ENCODE results near the gene PRRX2. TPM values are rescaled to one million over a fixed set of nuclear protein-coding genes. Genes with fewer than 3 reads are reported as not detected.

PRRX2 gene
- total and polyA plus RNA-seq, 9 of the 15 experiments (the other 6 are each of a cell fraction or from before 2014, with no cell fraction given), result 0.21 TPM; not detected in 8

DNA sequence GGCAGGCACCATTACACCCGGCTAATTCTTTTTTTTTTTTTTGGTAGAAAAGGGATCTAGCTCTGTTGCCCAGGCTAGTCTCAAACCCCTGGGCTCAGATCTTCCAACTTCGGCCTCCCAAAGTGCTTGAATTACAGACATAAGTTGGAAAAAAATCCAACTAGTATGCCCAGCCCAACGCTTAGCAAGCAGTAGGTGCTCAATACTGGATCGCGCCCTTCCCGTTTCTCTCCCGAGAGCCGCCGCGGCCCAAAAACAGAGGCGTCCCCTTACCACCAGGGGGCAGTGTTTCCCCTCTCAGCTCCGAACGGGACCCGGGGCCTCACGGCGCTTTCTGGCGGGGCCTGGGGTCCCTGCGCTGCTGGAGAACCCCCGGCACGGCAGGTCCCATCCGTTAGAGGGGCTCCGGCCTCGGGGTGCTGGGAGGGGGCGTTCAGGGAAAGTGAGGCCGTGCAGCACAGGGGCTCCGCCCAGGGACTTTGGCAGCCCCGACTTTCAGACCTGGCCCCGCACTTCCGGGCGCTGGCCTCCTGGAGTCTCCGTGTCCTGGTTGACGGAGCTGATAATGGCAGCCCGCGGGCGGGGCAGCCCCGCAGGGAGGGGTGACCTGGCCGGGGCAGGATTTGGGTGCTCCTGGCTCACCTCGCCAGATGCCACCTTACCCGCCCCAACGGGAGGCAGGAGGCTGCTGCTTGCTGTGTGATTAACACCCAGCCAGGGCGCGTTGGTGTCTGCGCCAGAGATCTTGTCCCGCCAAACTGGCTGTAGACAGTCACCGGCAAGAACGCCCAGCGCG, 72.2 kb downstream of the PRRX2 start (continued):
- TF ChIP-seq, protein P1, sequence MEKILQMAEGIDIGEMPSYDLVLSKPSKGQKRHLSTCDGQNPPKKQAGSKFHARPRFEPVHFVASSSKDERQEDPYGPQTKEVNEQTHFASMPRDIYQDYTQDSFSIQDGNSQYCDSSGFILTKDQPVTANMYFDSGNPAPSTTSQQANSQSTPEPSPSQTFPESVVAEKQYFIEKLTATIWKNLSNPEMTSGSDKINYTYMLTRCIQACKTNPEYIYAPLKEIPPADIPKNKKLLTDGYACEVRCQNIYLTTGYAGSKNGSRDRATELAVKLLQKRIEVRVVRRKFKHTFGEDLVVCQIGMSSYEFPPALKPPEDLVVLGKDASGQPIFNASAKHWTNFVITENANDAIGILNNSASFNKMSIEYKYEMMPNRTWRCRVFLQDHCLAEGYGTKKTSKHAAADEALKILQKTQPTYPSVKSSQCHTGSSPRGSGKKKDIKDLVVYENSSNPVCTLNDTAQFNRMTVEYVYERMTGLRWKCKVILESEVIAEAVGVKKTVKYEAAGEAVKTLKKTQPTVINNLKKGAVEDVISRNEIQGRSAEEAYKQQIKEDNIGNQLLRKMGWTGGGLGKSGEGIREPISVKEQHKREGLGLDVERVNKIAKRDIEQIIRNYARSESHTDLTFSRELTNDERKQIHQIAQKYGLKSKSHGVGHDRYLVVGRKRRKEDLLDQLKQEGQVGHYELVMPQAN (IDR thresholded peaks at IDR 0.05; ENCODE audit: borderline replicate concordance), result peak; percentile 57; the same call in 1 of the 2 replicates
- TF ChIP-seq PML (IDR thresholded peaks at IDR 0.05; ENCODE audit: low read length) (0 out of 2 replicates have a peak, but pooled peaks have one; percentile 37), SMARCC2 (IDR thresholded peaks at IDR 0.05; ENCODE audit: low read depth) (peak; percentile 21; the same call in 1 of the 2 replicates), MED1 (CRISPR knock-in tag; IDR thresholded peaks at IDR 0.05; ENCODE audit: borderline replicate concordance) (no peak), ZNF507 (tag; conservative IDR thresholded peaks at IDR 0.05) (no peak), POLR2A (conservative IDR thresholded peaks at IDR 0.05) (peak; percentile 81), ETV5 (CRISPR knock-in tag; IDR thresholded peaks at IDR 0.05; ENCODE audit: low read depth) (peak; percentile 99), CBFB (CRISPR knock-in tag; IDR thresholded peaks at IDR 0.05) (0 out of 2 replicates have a peak, but pooled peaks have one; percentile 23), SMAD4 (CRISPR knock-in tag; conservative IDR thresholded peaks at IDR 0.05) (peak; percentile 89), RBM17 (IDR thresholded peaks at IDR 0.05; ENCODE audit: borderline replicate concordance, low read depth, low read length) (no peak), BRF1 (IDR thresholded peaks at IDR 0.05; ENCODE audit: borderline replicate concordance, extremely low read depth, insufficient read length) (no peak), U2AF2 (optimal IDR thresholded peaks at IDR 0.05; ENCODE audit: low read depth, low read length) (no peak), ZEB2 (IDR thresholded peaks at IDR 0.05) (peak; percentile 55; the same call in 1 of the 2 replicates)
- TF ChIP-seq, protein P2, sequence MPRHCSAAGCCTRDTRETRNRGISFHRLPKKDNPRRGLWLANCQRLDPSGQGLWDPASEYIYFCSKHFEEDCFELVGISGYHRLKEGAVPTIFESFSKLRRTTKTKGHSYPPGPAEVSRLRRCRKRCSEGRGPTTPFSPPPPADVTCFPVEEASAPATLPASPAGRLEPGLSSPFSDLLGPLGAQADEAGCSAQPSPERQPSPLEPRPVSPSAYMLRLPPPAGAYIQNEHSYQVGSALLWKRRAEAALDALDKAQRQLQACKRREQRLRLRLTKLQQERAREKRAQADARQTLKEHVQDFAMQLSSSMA (CRISPR knock-in tag; IDR thresholded peaks at IDR 0.05), result no peak
- TF ChIP-seq, protein P3, sequence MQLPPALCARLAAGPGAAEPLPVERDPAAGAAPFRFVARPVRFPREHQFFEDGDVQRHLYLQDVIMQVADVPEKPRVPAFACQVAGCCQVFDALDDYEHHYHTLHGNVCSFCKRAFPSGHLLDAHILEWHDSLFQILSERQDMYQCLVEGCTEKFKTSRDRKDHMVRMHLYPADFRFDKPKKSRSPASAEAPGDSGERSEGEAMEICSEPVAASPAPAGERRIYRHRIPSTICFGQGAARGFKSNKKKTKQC (CRISPR knock-in tag; IDR thresholded peaks at IDR 0.05), result peak; percentile 81; the same call in 1 of the 2 replicates
- TF ChIP-seq, protein P4, sequence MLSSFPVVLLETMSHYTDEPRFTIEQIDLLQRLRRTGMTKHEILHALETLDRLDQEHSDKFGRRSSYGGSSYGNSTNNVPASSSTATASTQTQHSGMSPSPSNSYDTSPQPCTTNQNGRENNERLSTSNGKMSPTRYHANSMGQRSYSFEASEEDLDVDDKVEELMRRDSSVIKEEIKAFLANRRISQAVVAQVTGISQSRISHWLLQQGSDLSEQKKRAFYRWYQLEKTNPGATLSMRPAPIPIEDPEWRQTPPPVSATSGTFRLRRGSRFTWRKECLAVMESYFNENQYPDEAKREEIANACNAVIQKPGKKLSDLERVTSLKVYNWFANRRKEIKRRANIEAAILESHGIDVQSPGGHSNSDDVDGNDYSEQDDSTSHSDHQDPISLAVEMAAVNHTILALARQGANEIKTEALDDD (IDR thresholded peaks at IDR 0.05), result no peak
- TF ChIP-seq, protein P5, sequence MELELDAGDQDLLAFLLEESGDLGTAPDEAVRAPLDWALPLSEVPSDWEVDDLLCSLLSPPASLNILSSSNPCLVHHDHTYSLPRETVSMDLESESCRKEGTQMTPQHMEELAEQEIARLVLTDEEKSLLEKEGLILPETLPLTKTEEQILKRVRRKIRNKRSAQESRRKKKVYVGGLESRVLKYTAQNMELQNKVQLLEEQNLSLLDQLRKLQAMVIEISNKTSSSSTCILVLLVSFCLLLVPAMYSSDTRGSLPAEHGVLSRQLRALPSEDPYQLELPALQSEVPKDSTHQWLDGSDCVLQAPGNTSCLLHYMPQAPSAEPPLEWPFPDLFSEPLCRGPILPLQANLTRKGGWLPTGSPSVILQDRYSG (tag; conservative IDR thresholded peaks at IDR 0.05; ENCODE audit: low read depth), result no peak
- TF ChIP-seq, protein P6, sequence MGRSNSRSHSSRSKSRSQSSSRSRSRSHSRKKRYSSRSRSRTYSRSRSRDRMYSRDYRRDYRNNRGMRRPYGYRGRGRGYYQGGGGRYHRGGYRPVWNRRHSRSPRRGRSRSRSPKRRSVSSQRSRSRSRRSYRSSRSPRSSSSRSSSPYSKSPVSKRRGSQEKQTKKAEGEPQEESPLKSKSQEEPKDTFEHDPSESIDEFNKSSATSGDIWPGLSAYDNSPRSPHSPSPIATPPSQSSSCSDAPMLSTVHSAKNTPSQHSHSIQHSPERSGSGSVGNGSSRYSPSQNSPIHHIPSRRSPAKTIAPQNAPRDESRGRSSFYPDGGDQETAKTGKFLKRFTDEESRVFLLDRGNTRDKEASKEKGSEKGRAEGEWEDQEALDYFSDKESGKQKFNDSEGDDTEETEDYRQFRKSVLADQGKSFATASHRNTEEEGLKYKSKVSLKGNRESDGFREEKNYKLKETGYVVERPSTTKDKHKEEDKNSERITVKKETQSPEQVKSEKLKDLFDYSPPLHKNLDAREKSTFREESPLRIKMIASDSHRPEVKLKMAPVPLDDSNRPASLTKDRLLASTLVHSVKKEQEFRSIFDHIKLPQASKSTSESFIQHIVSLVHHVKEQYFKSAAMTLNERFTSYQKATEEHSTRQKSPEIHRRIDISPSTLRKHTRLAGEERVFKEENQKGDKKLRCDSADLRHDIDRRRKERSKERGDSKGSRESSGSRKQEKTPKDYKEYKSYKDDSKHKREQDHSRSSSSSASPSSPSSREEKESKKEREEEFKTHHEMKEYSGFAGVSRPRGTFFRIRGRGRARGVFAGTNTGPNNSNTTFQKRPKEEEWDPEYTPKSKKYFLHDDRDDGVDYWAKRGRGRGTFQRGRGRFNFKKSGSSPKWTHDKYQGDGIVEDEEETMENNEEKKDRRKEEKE (IDR thresholded peaks at IDR 0.05; ENCODE audit: borderline replicate concordance in 1 of 2, control insufficient read depth in 1 of 2, low read depth in 2 of 2, low read length in 1 of 2), result no peak

Data from K562 (cell line).